Suprapubic skin (tissue), 4 donors: ENCODE measurements around the gene RPS17. TPM values are rescaled to one million over a fixed set of nuclear protein-coding genes. Genes with fewer than 3 reads are reported as not detected.
"Not testable (repeated sequence)": the region's sequence is repeated elsewhere in the genome, so short reads cannot be mapped to it uniquely, and the experiment has no call there.

Experiments used
- DNase-seq, 2 donors: peaks; one replicate each; pipeline ENCODE4 v3.0.0-alpha.2; 2019; ENCODE audit warnings: low spot score in 2 of 2
- H3K27ac ChIP-seq: fragments of 200-600 bp; sonication (generic); one replicate; pipeline ENCODE4 v1.5.1; 2019
- H3K27me3 ChIP-seq: fragments of 200-600 bp; sonication (generic); one replicate; pipeline ENCODE4 v1.5.1; 2019
- H3K36me3 ChIP-seq: fragments of 200-600 bp; sonication (generic); one replicate; pipeline ENCODE4 v1.5.1; 2019
- H3K4me1 ChIP-seq: fragments of 200-600 bp; sonication (generic); one replicate; pipeline ENCODE4 v1.5.1; 2019
- H3K4me3 ChIP-seq: fragments of 200-600 bp; sonication (generic); one replicate; pipeline ENCODE4 v1.5.1; 2019; ENCODE audit warnings: mild to moderate bottlenecking
- H3K9me3 ChIP-seq: fragments of 200-600 bp; sonication (generic); one replicate; pipeline ENCODE4 v1.5.1; 2019
- EP300 ChIP-seq: sonication (generic); formaldehyde crosslinking; IDR thresholded peaks from one replicate; pipeline ENCODE4 v1.6.1; 2017; ENCODE audit warnings: antibody characterized with exemption
- POLR2A ChIP-seq, 2 donors: fragments of 450-650 bp; IDR thresholded peaks; one replicate each; pipeline ENCODE4 v1.6.1; 2017; ENCODE audit warnings: antibody characterized with exemption in 2 of 2, mild to moderate bottlenecking in 2 of 2, moderate library complexity in 2 of 2
- POLR2AphosphoS5 ChIP-seq, 3 donors: sonication (generic); formaldehyde crosslinking; IDR thresholded peaks; one replicate each; pipeline ENCODE4 v1.6.1; 2017; ENCODE audit warnings: antibody characterized with exemption in 3 of 3
- WGBS: methylation state at CpG from one replicate; pipeline ENCODE4 v1.1.5; 2018; 5-methylcytosine and 5-hydroxymethylcytosine counted together
- total RNA-seq, 4 donors: library from RNA; depleted of rRNA; stranded (reverse); fragments of >200 nt; gene quantifications; one replicate each; pipeline ENCODE4 v1.1.0, GENCODE V29; 2016
- TF ChIP-seq, protein P1 (sequence below), 2 donors: fragments of 200-600 bp in 1 of 2; fragments of 450-650 bp in 1 of 2; sonication (generic) in 1 of 2; IDR thresholded peaks; one replicate each; pipeline ENCODE4 v1.5.1; 2016 to 2019; ENCODE audit warnings: antibody characterized with exemption in 2 of 2, mild to moderate bottlenecking in 1 of 2, moderate library complexity in 1 of 2

Gene RPS17
- total RNA-seq, 4 donors from 2014 or later: 1,246 to 3,036 (median 2,993) TPM

DNA sequence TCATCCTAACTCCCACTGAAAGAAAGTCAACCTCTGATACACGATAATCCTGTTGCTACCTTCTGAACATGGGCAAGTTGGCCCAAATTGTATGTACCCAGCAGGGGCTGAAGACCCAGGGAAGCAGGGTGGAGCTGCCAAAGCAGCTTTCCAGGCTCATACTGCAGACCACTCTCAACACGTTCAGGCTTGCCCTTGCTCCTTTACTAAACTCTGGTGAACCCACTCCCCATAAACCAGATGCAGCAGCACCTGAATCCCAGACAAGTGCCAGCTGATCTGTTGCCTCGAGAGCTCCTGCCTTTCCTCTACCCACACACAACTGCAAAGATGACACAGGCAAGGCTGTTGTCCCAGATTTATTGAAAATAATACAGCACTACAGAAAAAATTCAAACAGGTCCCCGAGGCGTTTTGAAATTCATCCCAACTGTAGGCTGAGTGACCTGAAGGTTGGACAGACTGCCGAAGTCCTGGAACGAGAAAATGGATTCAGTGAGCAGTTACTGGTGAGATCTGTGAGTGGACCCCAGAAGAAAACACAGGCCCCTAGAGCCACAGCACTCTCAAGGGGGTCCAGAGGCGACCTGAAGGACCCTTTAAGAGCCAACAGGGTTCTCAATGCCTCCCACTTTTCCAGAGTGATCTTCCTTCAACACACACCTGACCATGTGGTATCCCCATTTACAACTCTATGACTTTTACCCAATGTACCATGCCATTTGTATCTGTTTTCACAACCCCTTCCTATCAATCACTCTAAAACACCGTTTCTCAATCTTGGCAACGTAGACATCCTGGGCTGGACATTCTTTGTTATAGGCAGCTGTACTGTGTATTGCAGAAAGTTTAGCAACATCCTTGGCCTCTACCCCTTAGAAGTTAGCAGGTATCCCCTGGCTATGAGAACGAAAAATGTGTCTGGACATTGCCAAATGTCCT lies 3.6 kb downstream of the RPS17 start:
- Histone ChIP-seq H3K9me3 (no peaks in the 10 kb centered on the region), H3K36me3 (peaks cover 61% of the 10 kb centered on the region)
- WGBS: 53% methylated on average over 11 of the region's 11 CpGs

DNA sequence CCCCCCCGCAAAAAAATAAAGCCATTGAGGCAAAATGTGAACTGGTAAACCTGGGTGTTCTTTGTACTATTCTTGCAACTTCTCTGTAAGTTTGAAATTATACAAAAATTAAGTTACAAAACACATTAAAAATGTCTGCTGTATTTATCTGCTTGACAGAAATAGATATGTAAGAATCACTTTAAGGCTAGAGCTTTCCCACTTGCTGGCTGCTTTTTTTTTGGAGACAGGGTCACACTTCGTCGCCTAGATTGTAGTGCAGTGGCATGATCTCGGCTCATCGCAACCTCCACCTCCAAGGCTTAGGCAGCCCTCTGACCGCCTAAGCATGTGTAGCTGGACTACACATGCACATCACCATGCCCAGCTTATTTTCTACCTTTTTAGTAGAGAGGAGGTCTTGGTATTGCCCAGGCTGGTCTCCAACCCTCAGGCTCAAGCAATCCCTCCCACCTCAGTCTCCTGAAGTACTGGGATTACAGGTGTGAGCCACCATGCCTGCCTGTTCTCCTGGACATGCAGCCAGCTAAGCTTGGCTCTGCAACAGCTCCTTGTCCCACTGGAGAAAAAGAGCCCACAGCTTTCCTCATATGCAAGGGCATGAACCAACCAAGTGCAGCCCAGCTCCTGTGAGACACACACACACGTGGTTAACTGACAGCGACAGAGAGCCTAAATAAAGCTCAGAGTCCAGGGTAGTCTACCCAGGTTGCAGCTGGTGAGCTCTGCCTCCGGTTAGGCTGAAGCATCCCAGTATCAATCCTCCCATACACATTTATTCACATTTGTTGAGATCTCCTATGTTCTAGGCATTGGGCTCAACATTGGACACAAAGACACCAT lies 4.5 kb downstream of the RPS17 start:
- H3K9me3 ChIP-seq: no peaks in the 10 kb centered on the region
- 79% methylated on average over 9 of the region's 9 CpGs for WGBS
- H3K27me3 ChIP-seq: no peaks in the 10 kb centered on the region
- no peak for DNase-seq
- peaks cover 38% of the 10 kb centered on the region for H3K4me1 ChIP-seq
- TF ChIP-seq EP300 (no peak), POLR2A (IDR thresholded peaks at IDR 0.05) (no peak), POLR2AphosphoS5 (IDR thresholded peaks at IDR 0.05) (no peak)
- TF ChIP-seq, protein P1, sequence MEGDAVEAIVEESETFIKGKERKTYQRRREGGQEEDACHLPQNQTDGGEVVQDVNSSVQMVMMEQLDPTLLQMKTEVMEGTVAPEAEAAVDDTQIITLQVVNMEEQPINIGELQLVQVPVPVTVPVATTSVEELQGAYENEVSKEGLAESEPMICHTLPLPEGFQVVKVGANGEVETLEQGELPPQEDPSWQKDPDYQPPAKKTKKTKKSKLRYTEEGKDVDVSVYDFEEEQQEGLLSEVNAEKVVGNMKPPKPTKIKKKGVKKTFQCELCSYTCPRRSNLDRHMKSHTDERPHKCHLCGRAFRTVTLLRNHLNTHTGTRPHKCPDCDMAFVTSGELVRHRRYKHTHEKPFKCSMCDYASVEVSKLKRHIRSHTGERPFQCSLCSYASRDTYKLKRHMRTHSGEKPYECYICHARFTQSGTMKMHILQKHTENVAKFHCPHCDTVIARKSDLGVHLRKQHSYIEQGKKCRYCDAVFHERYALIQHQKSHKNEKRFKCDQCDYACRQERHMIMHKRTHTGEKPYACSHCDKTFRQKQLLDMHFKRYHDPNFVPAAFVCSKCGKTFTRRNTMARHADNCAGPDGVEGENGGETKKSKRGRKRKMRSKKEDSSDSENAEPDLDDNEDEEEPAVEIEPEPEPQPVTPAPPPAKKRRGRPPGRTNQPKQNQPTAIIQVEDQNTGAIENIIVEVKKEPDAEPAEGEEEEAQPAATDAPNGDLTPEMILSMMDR (IDR thresholded peaks at IDR 0.05): no peak
- no peak overlapping the region for H3K27ac ChIP-seq
- peaks cover 61% of the 10 kb centered on the region for H3K36me3 ChIP-seq
- no peak overlapping the region for H3K4me3 ChIP-seq

More for the DNA sequence above, 3.6 kb downstream of the RPS17 start:
- Histone ChIP-seq H3K4me1 (peaks cover 43% of the 10 kb centered on the region), H3K27me3 (no peaks in the 10 kb centered on the region), H3K4me3 (no peak overlapping the region), H3K27ac (no peak overlapping the region)
- TF ChIP-seq POLR2A (IDR thresholded peaks at IDR 0.05) (no peak), EP300 (no peak), POLR2AphosphoS5 (IDR thresholded peaks at IDR 0.05) (no peak)
- TF ChIP-seq, protein P1 (IDR thresholded peaks at IDR 0.05): no peak
- DNase-seq: no peak

GRCh38 chr15:82535151-82535550 lies 5.1 kb downstream of the RPS17 start:
- Histone ChIP-seq H3K4me1 (peaks cover 41% of the 10 kb centered on the region), H3K36me3 (peaks cover 61% of the 10 kb centered on the region)
- not testable (repeated sequence) for H3K27me3 ChIP-seq, H3K9me3 ChIP-seq, H3K4me3 ChIP-seq, H3K27ac ChIP-seq, DNase-seq
- 93% methylated on average over 5 of the region's 5 CpGs for WGBS

DNA sequence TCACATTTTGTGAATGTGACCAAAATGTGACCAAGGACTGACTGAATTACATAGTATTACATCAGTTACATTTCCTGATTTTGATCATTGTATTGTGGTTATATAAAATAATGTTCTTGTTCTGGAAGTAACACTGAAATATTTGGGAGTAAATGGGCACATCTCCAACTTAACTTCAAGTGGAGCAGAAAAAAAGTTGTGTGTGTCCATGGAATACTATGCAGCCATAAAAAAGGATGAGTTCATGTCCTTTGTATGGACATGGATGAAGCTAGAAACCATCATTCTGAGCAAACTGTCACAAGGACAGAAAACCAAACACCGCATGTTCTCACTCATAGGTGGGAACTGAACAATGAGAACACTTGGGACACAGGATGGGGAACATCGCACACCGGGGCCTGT lies 5.8 kb downstream of the RPS17 start:
- H3K4me3 ChIP-seq, H3K27ac ChIP-seq, H3K27me3 ChIP-seq, DNase-seq, H3K9me3 ChIP-seq: not testable (repeated sequence)
- WGBS: 98% methylated on average over 3 of the region's 3 CpGs
- Histone ChIP-seq H3K36me3 (peaks cover 61% of the 10 kb centered on the region), H3K4me1 (peaks cover 41% of the 10 kb centered on the region)

DNA sequence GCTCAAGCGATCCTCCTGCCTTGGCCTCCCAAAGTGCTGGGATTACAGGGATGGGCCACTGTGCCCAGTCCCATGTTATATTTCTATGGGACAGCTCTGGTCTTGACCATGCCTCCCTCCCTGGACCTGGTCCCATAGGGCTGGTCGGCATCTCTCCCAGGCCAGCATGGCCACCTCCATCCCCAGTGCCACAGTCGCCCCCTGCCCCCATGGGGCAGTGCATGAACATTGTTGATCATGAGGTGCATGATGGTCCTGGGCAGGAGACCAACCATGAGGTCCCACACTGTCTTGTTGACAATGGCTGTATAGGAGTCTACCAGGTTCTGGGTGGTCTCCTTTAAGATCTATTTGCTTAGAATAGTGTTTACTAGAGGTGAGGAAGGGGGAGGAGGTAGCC lies 6.5 kb downstream of the RPS17 start:
- no peak for DNase-seq
- no peak overlapping the region for H3K4me3 ChIP-seq
- TF ChIP-seq, protein P1 (IDR thresholded peaks at IDR 0.05): no peak
- no peak for TF ChIP-seq EP300
- TF ChIP-seq POLR2A (IDR thresholded peaks at IDR 0.05): no peak
- no peak for TF ChIP-seq POLR2AphosphoS5 (IDR thresholded peaks at IDR 0.05)
- peaks cover 59% of the 10 kb centered on the region for H3K36me3 ChIP-seq
- WGBS: 100% methylated on average over 2 of the region's 3 CpGs
- peaks cover 34% of the 10 kb centered on the region for H3K4me1 ChIP-seq
- no peaks in the 10 kb centered on the region for H3K9me3 ChIP-seq
- no peak overlapping the region for H3K27ac ChIP-seq
- H3K27me3 ChIP-seq: no peaks in the 10 kb centered on the region

GRCh38 chr15:82532991-82533481 lies 7.2 kb downstream of the RPS17 start:
- peaks cover 51% of the 10 kb centered on the region for H3K36me3 ChIP-seq
- H3K27ac ChIP-seq: no peak overlapping the region
- H3K27me3 ChIP-seq: no peaks in the 10 kb centered on the region
- H3K9me3 ChIP-seq: no peaks in the 10 kb centered on the region
- no peak overlapping the region for H3K4me3 ChIP-seq
- 89% methylated on average over 13 of the region's 15 CpGs for WGBS
- peaks cover 27% of the 10 kb centered on the region for H3K4me1 ChIP-seq
- TF ChIP-seq EP300: no peak
- no peak for DNase-seq
